CD4-positive, alpha-beta T cell (primary cell): Measurements from ENCODE around the gene POLK. TPM values are rescaled to one million over a fixed set of nuclear protein-coding genes. Genes with fewer than 3 reads are reported as not detected.

Source experiments
- ATAC-seq: fragments of 200-7000 bp; cut with Tn5 transposase; one replicate; pipeline ENCODE4 v1.10.0; 2022; ENCODE audit warnings: mild to moderate bottlenecking; ENCODE audit not compliant: poor library complexity
- CTCF ChIA-PET: fragments of 350-600 bp; sonication (Branson Sonifier 250); formaldehyde crosslinking; loops from one replicate; lab custom pipeline; 2021; ENCODE audit warnings: antibody characterized with exemption, inconsistent platforms; lab: Charles Lee
- POLR2A ChIA-PET: fragments of 350-600 bp; sonication (Branson Sonifier 250); formaldehyde crosslinking; loops from one replicate; lab custom pipeline; 2021; ENCODE audit warnings: antibody characterized with exemption, inconsistent platforms; lab: Charles Lee
- DNase-seq, 14 experiments: peaks; one replicate each; pipeline ENCODE4 v3.0.0-alpha.2; 2013 to 2020; ENCODE audit warnings: mixed read lengths in 2 of 14
- H3K27ac ChIP-seq, 2 donors: one replicate each; pipeline versions ENCODE4 v1.5.1 to v1.7.0; 2013; ENCODE audit warnings: low read length in 2 of 2, low read depth in 1 of 2, mild to moderate bottlenecking in 1 of 2
- H3K27me3 ChIP-seq, 2 experiments: 1 replicate in 1 of 2; 2 replicates in 1 of 2; pipeline versions ENCODE4 v1.6.1 to v1.7.0; 2013; ENCODE audit warnings: low read length in 2 of 2, control low read depth in 1 of 2, mild to moderate bottlenecking in 1 of 2, moderate library complexity in 1 of 2; ENCODE audit not compliant: insufficient read depth in 2 of 2, control insufficient read depth in 1 of 2
- H3K36me3 ChIP-seq: one replicate; pipeline ENCODE4 v1.6.1; 2013; ENCODE audit warnings: low read length, control low read depth; ENCODE audit not compliant: insufficient read depth
- H3K4me1 ChIP-seq: one replicate; pipeline ENCODE4 v1.6.1; 2013; ENCODE audit warnings: low read length, control low read depth; ENCODE audit not compliant: insufficient read depth
- H3K4me3 ChIP-seq: one replicate; pipeline ENCODE4 v1.5.1; 2013; ENCODE audit warnings: mild to moderate bottlenecking, low read length, moderate library complexity
- H3K9me3 ChIP-seq, 2 experiments: 1 replicate in 1 of 2; 2 replicates in 1 of 2; pipeline versions ENCODE4 v1.6.1 to v1.7.0; 2013; ENCODE audit warnings: low read length in 2 of 2, mild to moderate bottlenecking in 2 of 2, control low read depth in 1 of 2, moderate library complexity in 1 of 2; ENCODE audit not compliant: control insufficient read depth in 1 of 2, insufficient read depth in 1 of 2
- H3K27ac Mint-ChIP-seq: one replicate; pipeline ENCODE4 v1.8.0; 2020; ENCODE audit warnings: mixed read lengths
- H3K27me3 Mint-ChIP-seq: one replicate; pipeline ENCODE4 v1.8.0; 2021; ENCODE audit warnings: mixed read lengths
- H3K36me3 Mint-ChIP-seq: one replicate; pipeline ENCODE4 v1.8.0; 2021; ENCODE audit warnings: low read depth, mixed read lengths
- H3K4me1 Mint-ChIP-seq: one replicate; pipeline ENCODE4 v1.8.0; 2021; ENCODE audit warnings: low read depth, mixed read lengths
- H3K4me3 Mint-ChIP-seq: one replicate; pipeline ENCODE4 v1.8.0; 2020; ENCODE audit warnings: mild to moderate bottlenecking, mixed read lengths
- H3K9me3 Mint-ChIP-seq: one replicate; pipeline ENCODE4 v1.8.0; 2020; ENCODE audit warnings: mixed read lengths
- CTCF ChIP-seq: fragments of 200-600 bp; IDR thresholded peaks from one replicate; pipeline ENCODE4 v1.8.0; 2022; ENCODE audit warnings: antibody characterized with exemption, mild to moderate bottlenecking
- intact Hi-C, 2 experiments: fragments of 100-400 bp; cut with DNase I in 1 of 2; cut with micrococcal nuclease in 1 of 2; formaldehyde crosslinking; loops; one replicate each; pipeline versions ENCODE4 v1.15.1 to v1.9.0; 2023 to 2025; cut with DNase I, micrococcal nuclease
- total RNA-seq, 174 experiments: library from RNA in 2 of 174; stranded (reverse) in 2 of 174; gene quantifications; one replicate each; pipeline ENCODE4 v1.2.3 and lab custom pipeline; 2021 to 2026

POLK gene
- total RNA-seq, 2 experiments from 2014 or later, result 10.0 to 10.3 TPM

DNA sequence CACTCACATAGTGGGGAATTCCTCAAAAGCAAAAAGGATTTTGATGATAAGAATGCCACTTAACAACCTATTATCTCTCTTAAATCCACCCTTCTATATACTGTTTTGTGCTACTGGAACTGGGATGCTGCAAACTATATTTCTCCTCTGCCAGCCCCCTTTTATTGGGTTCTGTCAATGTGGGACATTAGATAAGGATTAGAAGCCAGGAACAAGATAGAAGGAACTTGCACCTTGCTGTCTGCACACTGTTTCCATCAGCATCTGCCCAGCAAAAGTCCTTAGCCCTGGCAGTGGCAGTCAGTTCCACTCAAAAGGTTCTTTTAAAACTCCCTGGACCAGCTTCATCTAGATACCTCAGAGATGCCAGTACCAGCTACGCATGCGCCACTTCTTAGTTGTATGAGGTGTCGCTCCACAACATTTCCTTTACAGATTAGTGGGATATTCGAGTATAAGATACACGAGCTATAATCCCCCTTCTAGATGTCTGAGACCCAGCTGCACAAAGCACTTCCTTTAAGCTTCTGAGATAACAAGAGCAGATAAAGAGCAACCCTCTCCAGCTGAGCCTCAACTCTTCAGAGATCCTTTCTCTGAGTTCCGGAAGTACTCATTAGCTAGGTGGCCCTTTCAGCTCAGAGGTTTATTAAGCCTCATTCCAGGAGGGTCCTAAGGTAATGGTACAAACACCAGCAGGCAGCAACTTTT is 45.5 kb upstream of the POLK start:
- Mint-ChIP-seq H3K4me3 (no peak overlapping the region), H3K27me3 (no peaks in the 10 kb centered on the region), H3K36me3 (peaks cover 78% of the 10 kb centered on the region), H3K27ac (peak overlapping the region; percentile 31), H3K9me3 (peaks cover 14% of the 10 kb centered on the region), H3K4me1 (peaks cover 61% of the 10 kb centered on the region)
- H3K27me3 ChIP-seq, result no peaks in the 10 kb centered on the region
- CTCF ChIA-PET, result no interaction called here
- no peak for DNase-seq
- H3K36me3 ChIP-seq, result peaks cover 4% of the 10 kb centered on the region
- no peak overlapping the region for H3K27ac ChIP-seq
- H3K9me3 ChIP-seq, result peaks cover 0 to 27% of the 10 kb centered on the region in 2 experiments
- H3K4me1 ChIP-seq, result peaks cover 18% of the 10 kb centered on the region
- intact Hi-C loops, result no loop called here
- H3K4me3 ChIP-seq, result no peak overlapping the region
- POLR2A ChIA-PET, result no interaction called here
- ATAC-seq, result peak; percentile 17
- no peak for TF ChIP-seq CTCF

- Histone ChIP-seq H3K9me3 (peaks cover 4 to 28% of the 10 kb centered on the region in 2 experiments), H3K4me1 (peaks cover 18% of the 10 kb centered on the region), H3K27me3 (no peaks in the 10 kb centered on the region), H3K36me3 (peaks cover 3% of the 10 kb centered on the region), H3K4me3 (no peak overlapping the region), H3K27ac (no peak overlapping the region)
- Mint-ChIP-seq H3K27ac (no peak overlapping the region), H3K27me3 (no peaks in the 10 kb centered on the region), H3K4me3 (no peak overlapping the region), H3K4me1 (peaks cover 39% of the 10 kb centered on the region), H3K36me3 (peaks cover 78% of the 10 kb centered on the region), H3K9me3 (peaks cover 16% of the 10 kb centered on the region)
- POLR2A ChIA-PET, result no interaction called here
- no peak for ATAC-seq
- no peak for DNase-seq
- no peak for TF ChIP-seq CTCF
- intact Hi-C loops, result no loop called here
- CTCF ChIA-PET, result no interaction called here
Measured at GRCh38 chr5:75468593-75468992, 43.1 kb upstream of the POLK start.

GRCh38 chr5:75469017-75469416 is 42.7 kb upstream of the POLK start:
- Mint-ChIP-seq H3K4me1 (peaks cover 35% of the 10 kb centered on the region), H3K9me3 (peaks cover 16% of the 10 kb centered on the region), H3K27me3 (no peaks in the 10 kb centered on the region), H3K4me3 (no peak overlapping the region), H3K27ac (no peak overlapping the region), H3K36me3 (peaks cover 74% of the 10 kb centered on the region)
- H3K27me3 ChIP-seq, result no peaks in the 10 kb centered on the region
- peaks cover 4 to 28% of the 10 kb centered on the region in 2 experiments for H3K9me3 ChIP-seq
- ATAC-seq (no peak), DNase-seq (no peak)
- intact Hi-C loops, result no loop called here
- TF ChIP-seq CTCF, result no peak
- no peak overlapping the region for H3K27ac ChIP-seq
- ChIA-PET POLR2A (no interaction called here), CTCF (no interaction called here)
- H3K4me1 ChIP-seq, result peaks cover 18% of the 10 kb centered on the region
- H3K4me3 ChIP-seq, result no peak overlapping the region
- peaks cover 3% of the 10 kb centered on the region for H3K36me3 ChIP-seq
